Parathyroid adenoma (tissue), 2 donors: ENCODE measurements around the gene PCGF2.

ENCODE experiments used
- H2AFZ ChIP-seq: fragments of 300-600 bp; sonication (generic); one replicate; pipeline ENCODE4 v1.7.0; 2017; ENCODE audit warnings: antibody characterized with exemption, mild to moderate bottlenecking
- H3K27ac ChIP-seq: fragments of 300-600 bp; sonication (generic); one replicate; pipeline ENCODE4 v1.7.0; 2017
- H3K27me3 ChIP-seq: fragments of 300-600 bp; sonication (generic); one replicate; pipeline ENCODE4 v1.7.0; 2017; ENCODE audit warnings: low read length; ENCODE audit not compliant: control insufficient read depth, insufficient read depth
- H3K36me3 ChIP-seq: fragments of 300-600 bp; sonication (generic); one replicate; pipeline ENCODE4 v1.7.0; 2017; ENCODE audit warnings: low read length; ENCODE audit not compliant: control insufficient read depth, insufficient read depth
- H3K4me1 ChIP-seq: fragments of 300-600 bp; sonication (generic); one replicate; pipeline ENCODE4 v1.7.0; 2017; ENCODE audit warnings: control low read depth
- H3K4me2 ChIP-seq: fragments of 300-600 bp; sonication (generic); one replicate; pipeline ENCODE4 v1.7.0; 2017; ENCODE audit warnings: low read length
- H3K4me3 ChIP-seq: fragments of 300-600 bp; sonication (generic); one replicate; pipeline ENCODE4 v1.7.0; 2017; ENCODE audit warnings: low read depth, low read length
- H3K79me2 ChIP-seq: fragments of 300-600 bp; sonication (generic); one replicate; pipeline ENCODE4 v1.7.0; 2017; ENCODE audit warnings: control low read depth
- H3K9ac ChIP-seq: fragments of 300-600 bp; sonication (generic); one replicate; pipeline ENCODE4 v1.7.0; 2017; ENCODE audit warnings: mild to moderate bottlenecking
- H3K9me3 ChIP-seq: fragments of 300-600 bp; sonication (generic); one replicate; pipeline ENCODE4 v1.7.0; 2017; ENCODE audit warnings: low read length; ENCODE audit not compliant: control insufficient read depth
- CTCF ChIP-seq: fragments of 300-600 bp; sonication (generic); IDR thresholded peaks from one replicate; pipeline ENCODE4 v1.7.0; 2017; ENCODE audit warnings: antibody characterized with exemption, mild to moderate bottlenecking
- donor health status: primary hyperparathyroidism.

Gene PCGF2

GRCh38 chr17:38748149-38748891, at the start of gene PCGF2:
Gene PCGF2 (minus strand): TSS chr17:38748336. CDS start chr17:38740402, 7,934 bp downstream.
- no peaks in the 10 kb centered on the region for H3K36me3 ChIP-seq
- TF ChIP-seq CTCF, result no peak
- H3K27ac ChIP-seq, result peak within 1 kb of the TSS; percentile 96
- H3K9me3 ChIP-seq, result no peaks in the 10 kb centered on the region
- peak within 1 kb of the TSS; percentile 88 for H3K4me3 ChIP-seq
- peak within 1 kb of the TSS; percentile 93 for H3K4me2 ChIP-seq
- no peaks in the 10 kb centered on the region for H3K27me3 ChIP-seq
- H3K4me1 ChIP-seq, result peaks cover 34% of the 10 kb centered on the region
- H3K79me2 ChIP-seq, result peaks cover 18% of the 10 kb centered on the region
- H2AFZ ChIP-seq, result peak within 1 kb of the TSS; percentile 83
- peak within 1 kb of the TSS; percentile 88 for H3K9ac ChIP-seq

- Histone ChIP-seq H3K9ac (no peak overlapping the region), H3K27ac (no peak overlapping the region), H3K4me1 (peaks cover 8% of the 10 kb centered on the region)
These were observed 49.7 kb upstream of the PCGF2 start for GRCh38 chr17:38797828-38798227.

GRCh38 chr17:38797158-38797490, 49.0 kb upstream of the PCGF2 start:
- Histone ChIP-seq H3K27ac (no peak overlapping the region), H3K27me3 (no peaks in the 10 kb centered on the region), H3K79me2 (peaks cover 39% of the 10 kb centered on the region), H3K4me3 (peak overlapping the region; percentile 2), H3K9me3 (no peaks in the 10 kb centered on the region), H3K36me3 (no peaks in the 10 kb centered on the region), H2AFZ (no peak overlapping the region), H3K4me1 (peaks cover 8% of the 10 kb centered on the region), H3K9ac (no peak overlapping the region), H3K4me2 (no peak overlapping the region)
- no peak for TF ChIP-seq CTCF

More at GRCh38 chr17:38797828-38798227, 49.7 kb upstream of the PCGF2 start:
- H2AFZ ChIP-seq, result no peak overlapping the region
- peak overlapping the region; percentile 78 for H3K4me3 ChIP-seq
- no peaks in the 10 kb centered on the region for H3K9me3 ChIP-seq
- H3K4me2 ChIP-seq, result peak overlapping the region; percentile 91
- peaks cover 32% of the 10 kb centered on the region for H3K79me2 ChIP-seq
- no peak for TF ChIP-seq CTCF
- H3K27me3 ChIP-seq, result no peaks in the 10 kb centered on the region
- H3K36me3 ChIP-seq, result no peaks in the 10 kb centered on the region

- Histone ChIP-seq H3K36me3 (no peaks in the 10 kb centered on the region), H2AFZ (no peak overlapping the region), H3K4me3 (no peak overlapping the region), H3K79me2 (peaks cover 42% of the 10 kb centered on the region), H3K4me2 (no peak overlapping the region), H3K27me3 (no peaks in the 10 kb centered on the region), H3K9me3 (no peaks in the 10 kb centered on the region), H3K27ac (no peak overlapping the region), H3K9ac (no peak overlapping the region), H3K4me1 (peaks cover 8% of the 10 kb centered on the region)
- TF ChIP-seq CTCF, result no peak
These were observed 48.5 kb upstream of the PCGF2 start for GRCh38 chr17:38796451-38797157.
